ENCODE measurements around the gene CBFA2T3.

The CBFA2T3 gene

GRCh38 chr16:88839026-88839529 is 137.9 kb downstream of the CBFA2T3 start:
- no peak for DNase-seq (ENCODE audit: low read depth)

DNA sequence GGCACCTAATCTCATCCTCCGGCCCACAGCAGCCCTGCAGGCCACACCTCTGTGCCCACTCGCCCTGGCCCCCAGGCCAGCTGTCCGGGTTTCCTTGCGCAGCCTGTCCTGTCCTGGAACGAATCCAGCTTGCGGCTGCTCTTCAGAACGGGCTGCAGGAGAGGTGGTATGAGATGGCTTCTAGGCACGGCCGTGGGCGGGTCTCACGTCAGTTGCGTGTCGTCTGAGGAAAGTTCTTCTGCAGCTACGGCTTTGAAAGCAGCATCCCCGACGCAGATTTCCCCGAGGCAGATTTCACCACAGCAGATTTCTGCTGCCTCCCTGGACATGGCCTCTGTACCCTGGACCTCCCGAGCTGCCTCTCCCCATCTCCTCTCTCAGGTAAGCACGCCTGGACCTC is 138.4 kb downstream of the CBFA2T3 start:
- no peak for DNase-seq (ENCODE audit: low read depth)

- no peak for DNase-seq (ENCODE audit: low read depth)
These were observed 139.2 kb downstream of the CBFA2T3 start for GRCh38 chr16:88837806-88838205.

DNA sequence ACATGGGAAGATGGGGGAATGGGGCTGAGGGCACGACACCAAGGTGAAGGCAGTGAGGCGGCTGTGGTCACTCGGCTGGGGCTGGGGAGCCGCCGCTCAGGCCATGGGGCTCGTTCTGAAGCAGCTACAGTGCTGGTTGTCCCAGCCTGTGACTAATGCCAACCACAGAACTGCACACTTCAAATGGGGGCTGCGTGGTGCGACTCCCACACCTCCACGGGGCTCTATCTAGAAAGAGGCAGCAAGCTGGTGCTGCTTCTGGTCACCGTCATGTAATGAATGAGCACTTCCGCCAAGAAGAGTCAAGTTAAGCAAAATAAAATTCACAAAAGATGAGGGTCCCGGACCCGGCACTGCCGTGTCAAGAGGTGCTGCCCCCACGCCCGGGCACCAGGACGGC is 140.2 kb downstream of the CBFA2T3 start:
- DNase-seq (ENCODE audit: low read depth) = no peak

- no peak for DNase-seq (ENCODE audit: low read depth)
These were observed 141.2 kb downstream of the CBFA2T3 start for GRCh38 chr16:88835818-88836217.

- no peak for DNase-seq (ENCODE audit: low read depth)
These were observed 141.6 kb downstream of the CBFA2T3 start for GRCh38 chr16:88835383-88835782.

DNA sequence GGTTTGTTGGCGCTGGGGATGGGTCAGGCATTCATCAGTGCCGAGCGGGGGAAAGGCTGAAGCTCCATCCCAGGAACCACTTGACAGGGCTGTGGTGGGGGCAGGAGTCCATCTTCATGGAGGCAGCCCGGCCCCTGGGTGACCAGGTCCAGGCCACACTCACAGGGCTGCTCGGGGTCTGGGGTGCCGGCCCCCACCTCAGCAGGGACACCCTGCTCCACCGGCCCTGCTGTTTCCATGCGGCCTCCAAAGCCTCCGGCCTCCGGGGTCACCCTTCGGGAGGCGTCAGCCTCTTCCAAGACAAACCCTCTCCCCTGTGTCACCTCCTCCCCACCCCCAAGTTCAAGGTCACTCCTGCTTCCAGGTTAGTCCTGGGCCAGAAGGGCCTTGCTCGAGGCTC is 142.3 kb downstream of the CBFA2T3 start:
- no peak for DNase-seq (ENCODE audit: low read depth)

- no peak for DNase-seq (ENCODE audit: low read depth)
These were observed 143.9 kb downstream of the CBFA2T3 start for GRCh38 chr16:88833086-88833485.

DNA sequence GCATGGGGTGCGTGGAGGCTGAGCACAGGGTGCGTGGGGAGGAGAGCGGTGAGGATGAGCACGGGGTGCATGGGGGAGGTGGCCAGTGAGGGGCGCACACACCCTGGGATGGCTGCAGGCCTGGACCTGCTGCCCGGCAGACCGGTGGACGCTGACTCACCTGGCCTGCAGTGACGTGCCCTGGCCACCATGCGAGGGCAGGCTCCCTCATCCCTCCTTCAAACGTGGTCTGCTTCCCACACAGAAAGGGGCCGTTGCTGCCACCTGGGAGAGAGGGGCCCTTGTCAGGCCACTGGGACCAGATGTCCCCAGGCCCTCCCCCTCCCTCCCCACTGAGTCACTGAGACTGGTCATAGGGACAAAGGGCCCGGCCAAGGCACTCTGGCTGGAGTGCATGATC is 145.2 kb downstream of the CBFA2T3 start:
- no peak for DNase-seq (ENCODE audit: low read depth)

GRCh38 chr16:88830783-88831182 is 146.2 kb downstream of the CBFA2T3 start:
- no peak for DNase-seq (ENCODE audit: low read depth)

- no peak for DNase-seq (ENCODE audit: low read depth)
These were observed 146.7 kb downstream of the CBFA2T3 start for GRCh38 chr16:88830258-88830657.

DNA sequence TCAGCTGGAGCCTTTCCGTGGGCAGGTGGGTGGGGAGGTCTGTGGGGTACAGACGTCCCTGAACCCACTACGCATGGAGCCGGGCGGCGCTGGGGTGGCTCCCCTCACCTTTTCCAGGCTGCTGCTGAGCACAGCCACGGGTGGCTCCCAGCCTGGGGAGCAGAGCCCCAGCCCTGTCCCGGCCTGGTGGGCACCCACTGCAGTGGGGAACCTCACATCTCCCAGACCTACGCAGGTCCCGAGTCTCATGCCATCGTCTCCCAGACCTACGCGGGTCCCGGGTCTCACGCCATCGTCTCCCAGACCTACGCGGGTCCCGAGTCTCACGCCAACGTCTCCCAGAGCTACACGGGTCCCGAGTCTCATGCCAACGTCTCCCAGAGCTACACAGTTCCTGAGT is 148.3 kb downstream of the CBFA2T3 start:
- no peak for DNase-seq (ENCODE audit: low read depth)

- no peak for DNase-seq (ENCODE audit: low read depth)
These were observed 149.3 kb downstream of the CBFA2T3 start for GRCh38 chr16:88827727-88828126.

DNA sequence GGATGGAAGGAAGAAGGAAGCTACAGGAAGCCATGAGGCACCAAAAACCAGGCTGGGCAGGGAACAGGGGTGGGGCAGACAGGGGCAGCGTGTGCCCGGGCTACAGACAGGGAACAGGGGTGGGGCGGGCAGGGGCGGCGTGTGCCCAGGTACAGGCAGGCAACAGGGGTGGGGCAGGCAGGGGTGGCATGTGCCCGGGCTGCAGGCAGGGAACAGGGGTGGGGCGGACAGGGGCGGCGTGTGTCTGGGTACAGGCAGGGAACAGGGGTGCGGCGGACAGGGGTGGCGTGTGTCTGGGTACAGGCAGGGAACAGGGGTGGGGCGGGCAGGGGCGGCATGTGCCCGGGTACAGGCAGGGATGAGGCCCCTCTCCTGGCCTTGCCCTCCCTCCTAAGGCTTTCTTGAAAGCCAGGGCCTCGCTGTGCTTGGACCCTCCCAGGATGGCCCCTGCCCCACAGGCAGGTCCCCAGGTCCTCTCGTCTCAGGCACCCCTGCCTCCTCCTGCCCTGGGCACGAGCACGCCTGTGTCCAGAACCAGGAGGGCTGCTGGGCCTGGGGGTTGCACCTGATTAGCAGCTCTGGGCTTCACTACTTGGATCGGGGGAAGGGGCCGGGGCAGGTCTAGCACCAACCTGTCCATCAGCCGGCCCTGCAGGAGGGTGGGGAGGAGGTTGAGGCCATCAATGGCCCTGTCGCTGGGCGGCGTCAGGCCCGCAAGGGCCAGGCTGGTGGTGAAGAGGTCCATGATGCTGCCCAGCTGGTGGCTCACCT is 150.8 kb downstream of the CBFA2T3 start:
- DNase-seq (ENCODE audit: low read depth) = no peak

GRCh38 chr16:88825146-88825545 is 151.9 kb downstream of the CBFA2T3 start:
- no peak for DNase-seq (ENCODE audit: low read depth)
